AG04450 (cell line): ENCODE measurements around the gene N4BP3. TPM values are rescaled to one million over a fixed set of nuclear protein-coding genes. Genes with fewer than 3 reads are reported as not detected.

Source experiments
- CTCF ChIA-PET: fragments of 300-600, 350-600 bp; formaldehyde crosslinking; extraction: SDS; loops from one replicate; lab custom pipeline; 2022; ENCODE audit warnings: antibody characterized with exemption, inconsistent platforms; lab: Charles Lee
- POLR2A ChIA-PET: fragments of 350-600 bp; formaldehyde crosslinking; extraction: SDS; loops from one replicate; lab custom pipeline; 2021; ENCODE audit warnings: antibody characterized with exemption, inconsistent platforms; lab: Yijun Ruan, JAX
- DNase-seq: peaks from one replicate; pipeline ENCODE4 v3.0.0-alpha.2; 2011; ENCODE audit warnings: low read depth, low spot score
- H3K27ac ChIP-seq: one replicate; pipeline ENCODE4 v1.5.1; 2012; ENCODE audit warnings: low read depth, low read length, control low read depth
- H3K27me3 ChIP-seq: one replicate; pipeline ENCODE4 v1.6.0; 2012; ENCODE audit warnings: low read length; ENCODE audit not compliant: control insufficient read depth, insufficient read depth
- H3K4me3 ChIP-seq: 2 replicates; pipeline ENCODE4 v1.5.1; 2011; ENCODE audit warnings: mild to moderate bottlenecking, low read depth, low read length, control low read depth
- H3K9me3 ChIP-seq: 2 replicates; pipeline ENCODE4 v1.5.1; 2012; ENCODE audit warnings: low read length; ENCODE audit not compliant: control insufficient read depth, insufficient read depth
- polyA plus RNA-seq: library from polyadenylated mRNA; depleted of rRNA; stranded (reverse); fragments of >200 nt; gene quantifications from 2 replicates; pipeline ENCODE4 v1.2.3, GENCODE V29; 2011
- TF ChIP-seq, protein P1 (sequence below): IDR thresholded peaks from 2 replicates; pipeline ENCODE4 v1.5.1; 2011; ENCODE audit warnings: low read depth, low read length, control low read depth, inconsistent platforms

N4BP3 gene
- polyA plus RNA-seq, 1 experiment, result 0.29 TPM

DNA sequence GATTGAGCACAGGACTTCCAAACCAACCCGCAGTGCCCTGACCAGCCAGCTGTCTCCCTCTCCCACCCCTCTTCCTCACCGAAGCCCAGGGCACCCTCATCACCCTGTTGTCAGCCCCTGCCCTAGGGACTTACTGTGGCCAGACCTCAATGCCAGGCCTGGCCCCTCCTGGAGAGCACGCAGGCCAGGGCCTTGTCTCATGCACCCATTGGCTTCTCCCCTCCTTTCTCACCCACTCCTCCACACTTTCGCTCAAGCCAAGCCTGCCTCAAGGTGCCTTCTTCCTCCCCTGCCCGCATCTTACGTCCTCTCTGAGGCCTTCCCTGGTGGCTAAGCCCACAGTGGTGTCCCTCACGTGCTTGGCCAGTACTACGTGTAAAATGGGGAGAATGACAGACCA is 33.3 kb upstream of the N4BP3 start:
- no peaks in the 10 kb centered on the region; the same call in 1 of the 2 replicates for H3K9me3 ChIP-seq
- no peak for DNase-seq
- TF ChIP-seq, protein P1, sequence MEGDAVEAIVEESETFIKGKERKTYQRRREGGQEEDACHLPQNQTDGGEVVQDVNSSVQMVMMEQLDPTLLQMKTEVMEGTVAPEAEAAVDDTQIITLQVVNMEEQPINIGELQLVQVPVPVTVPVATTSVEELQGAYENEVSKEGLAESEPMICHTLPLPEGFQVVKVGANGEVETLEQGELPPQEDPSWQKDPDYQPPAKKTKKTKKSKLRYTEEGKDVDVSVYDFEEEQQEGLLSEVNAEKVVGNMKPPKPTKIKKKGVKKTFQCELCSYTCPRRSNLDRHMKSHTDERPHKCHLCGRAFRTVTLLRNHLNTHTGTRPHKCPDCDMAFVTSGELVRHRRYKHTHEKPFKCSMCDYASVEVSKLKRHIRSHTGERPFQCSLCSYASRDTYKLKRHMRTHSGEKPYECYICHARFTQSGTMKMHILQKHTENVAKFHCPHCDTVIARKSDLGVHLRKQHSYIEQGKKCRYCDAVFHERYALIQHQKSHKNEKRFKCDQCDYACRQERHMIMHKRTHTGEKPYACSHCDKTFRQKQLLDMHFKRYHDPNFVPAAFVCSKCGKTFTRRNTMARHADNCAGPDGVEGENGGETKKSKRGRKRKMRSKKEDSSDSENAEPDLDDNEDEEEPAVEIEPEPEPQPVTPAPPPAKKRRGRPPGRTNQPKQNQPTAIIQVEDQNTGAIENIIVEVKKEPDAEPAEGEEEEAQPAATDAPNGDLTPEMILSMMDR, result no peak
- ChIA-PET POLR2A (no interaction called here), CTCF (no interaction called here)
- no peak overlapping the region for H3K27ac ChIP-seq
- peaks cover 43% of the 10 kb centered on the region for H3K27me3 ChIP-seq
- no peak overlapping the region for H3K4me3 ChIP-seq

GRCh38 chr5:178080618-178081410 is 32.5 kb upstream of the N4BP3 start:
- H3K9me3 ChIP-seq, result no peaks in the 10 kb centered on the region; the same call in 1 of the 2 replicates
- no peak overlapping the region for H3K4me3 ChIP-seq
- TF ChIP-seq, protein P1, result no peak
- ChIA-PET POLR2A (no interaction called here), CTCF (no interaction called here)
- no peak overlapping the region for H3K27ac ChIP-seq
- DNase-seq, result no peak
- H3K27me3 ChIP-seq, result peaks cover 36% of the 10 kb centered on the region

DNA sequence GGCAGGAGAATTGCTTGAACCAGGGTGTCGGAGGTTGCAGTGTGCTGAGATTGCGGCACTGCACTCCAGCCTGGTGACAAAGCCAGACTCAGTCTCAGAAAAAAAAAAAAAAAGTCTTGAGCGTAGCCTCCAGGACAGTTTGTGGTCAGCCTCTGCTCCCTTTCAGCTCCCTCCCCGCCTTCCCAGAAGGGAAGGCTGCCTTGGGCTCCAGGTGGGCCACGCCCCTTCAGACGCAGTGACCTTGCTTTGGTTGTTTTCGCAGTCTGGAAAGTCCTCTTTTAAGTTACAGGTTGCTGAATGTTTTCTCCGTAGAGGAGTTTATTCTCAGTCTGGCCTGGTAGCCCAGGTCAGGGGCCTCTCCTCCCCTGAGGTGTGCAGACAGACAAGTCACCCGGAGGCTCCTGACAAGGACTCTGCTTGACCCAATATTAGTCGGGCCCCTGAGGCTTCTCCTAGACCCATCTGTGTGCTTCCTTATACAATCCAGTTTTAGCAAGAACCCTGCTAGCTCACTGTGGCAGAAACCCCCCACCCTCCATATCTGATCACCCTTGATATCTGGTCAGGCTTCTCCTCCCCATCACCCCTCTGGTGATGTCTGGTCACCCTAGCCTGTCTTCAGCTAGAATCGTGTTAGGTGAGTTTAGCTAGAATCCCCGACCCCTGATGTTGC is 31.6 kb upstream of the N4BP3 start:
- CTCF ChIA-PET, result no interaction called here
- H3K27me3 ChIP-seq, result peaks cover 39% of the 10 kb centered on the region
- POLR2A ChIA-PET, result no interaction called here

DNA sequence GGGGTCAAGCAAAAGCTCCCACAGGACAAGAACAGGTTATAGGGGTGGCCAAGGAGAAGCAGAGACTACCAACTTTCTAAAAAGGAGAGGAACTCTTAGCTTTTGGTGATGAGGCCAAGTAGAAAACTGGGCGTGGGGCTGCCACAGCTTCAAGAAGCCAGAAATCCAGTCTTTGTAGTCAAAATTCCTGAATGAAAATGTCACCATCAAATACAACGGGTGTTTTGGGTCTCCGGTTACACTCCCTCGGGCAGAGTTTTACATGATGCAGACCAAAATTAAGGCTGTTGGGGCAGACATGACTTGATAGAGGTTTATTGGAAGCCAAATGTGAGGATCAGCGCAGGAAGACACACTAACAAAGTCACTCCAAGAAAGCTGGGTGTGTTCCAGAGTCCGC is 29.4 kb upstream of the N4BP3 start:
- ChIA-PET CTCF (interaction anchor here (1.5 kb wide), 1 partner anchor 78 kb away, joined by 4 read pairs; no protein-coding TSS in a partner anchor), POLR2A (no interaction called here)
- Histone ChIP-seq H3K9me3 (peaks cover 4% of the 10 kb centered on the region; the same call in 1 of the 2 replicates), H3K27me3 (peaks cover 39% of the 10 kb centered on the region), H3K27ac (no peak overlapping the region), H3K4me3 (no peak overlapping the region)
- no peak for DNase-seq
- TF ChIP-seq, protein P1, result no peak

More for the DNA sequence above, 31.6 kb upstream of the N4BP3 start:
- Histone ChIP-seq H3K9me3 (peaks cover 4% of the 10 kb centered on the region; the same call in 1 of the 2 replicates), H3K27ac (no peak overlapping the region), H3K4me3 (no peak overlapping the region)
- TF ChIP-seq, protein P1, result no peak
- DNase-seq, result no peak

DNA sequence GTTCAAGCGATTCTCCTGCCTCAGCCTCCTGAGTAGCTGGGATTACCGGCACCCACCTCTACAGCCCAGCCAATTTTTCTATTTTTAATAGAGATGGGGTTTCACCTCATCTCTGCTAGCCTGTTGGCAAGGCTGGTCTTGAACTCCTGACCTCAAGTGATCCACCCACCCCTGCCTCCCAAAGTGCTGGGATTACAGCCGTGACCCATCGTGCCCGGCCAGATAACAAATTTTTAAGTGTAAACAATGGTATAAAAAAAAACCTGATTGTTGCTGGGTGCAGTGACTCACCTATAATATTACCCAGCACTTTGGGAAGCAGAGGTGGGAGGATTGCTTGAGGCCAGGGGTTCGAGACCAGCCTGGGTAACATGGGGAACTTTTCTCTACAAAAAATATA is 28.0 kb upstream of the N4BP3 start:
- Histone ChIP-seq H3K4me3 (no peak overlapping the region), H3K27ac (no peak overlapping the region), H3K9me3 (peaks cover 4% of the 10 kb centered on the region; the same call in 1 of the 2 replicates), H3K27me3 (peaks cover 33% of the 10 kb centered on the region)
- POLR2A ChIA-PET, result no interaction called here
- CTCF ChIA-PET, result interaction anchor here (1.5 kb wide), 1 partner anchor 77 kb away, joined by 4 read pairs; no protein-coding TSS in a partner anchor
- DNase-seq, result no peak
- TF ChIP-seq, protein P1, result no peak
